HCT116 (cell line): Measurements from ENCODE around the gene ARL15. TPM values are rescaled to one million over a fixed set of nuclear protein-coding genes. Genes with fewer than 3 reads are reported as not detected.

Experiments
- ATAC-seq: fragments of 200-7000 bp; cut with Tn5 transposase; 2 replicates; pipeline ENCODE4 v1.9.1; 2020; ENCODE audit warnings: mild to moderate bottlenecking, moderate library complexity
- BruUV-seq: library from RNA; stranded (reverse); fragments of 400-500 nt; replicated peaks from 2 replicates; lab custom pipeline; 2021; lab: Mats Ljungman, UMichigan
- CTCF ChIA-PET: fragments of 300-600 bp; sonication (Branson Sonifier 250); formaldehyde crosslinking; loops from one replicate; lab custom pipeline; 2021; ENCODE audit warnings: antibody characterized with exemption; lab: Charles Lee
- POLR2A ChIA-PET: fragments of 300-600, 350-600 bp; sonication (Branson Sonifier 250); formaldehyde crosslinking; loops from one replicate; lab custom pipeline; 2021; ENCODE audit warnings: antibody characterized with exemption; lab: Charles Lee
- RAD21 ChIA-PET, 2 experiments: fragments of 300-600 bp; sonication (Branson Sonifier 250); formaldehyde crosslinking; loops; one replicate each; lab custom pipeline; 2023; ENCODE audit warnings: low total read pairs in 2 of 2; ENCODE audit not compliant: uncharacterized antibody in 2 of 2, unreplicated experiment in 2 of 2, low non-redundant PET in 1 of 2; lab: Charles Lee
- DNase-seq: peaks from one replicate; pipeline ENCODE4 v3.0.0-alpha.2; 2010; ENCODE audit warnings: low read depth, low spot score
- H2AFZ ChIP-seq: fragments of 200-600 bp; shearing (Covaris generic), sonication (generic); 2 replicates; pipeline ENCODE4 v1.6.1; 2017; ENCODE audit warnings: low read depth, mixed run types, mixed read lengths, antibody characterized with exemption, low read length; ENCODE audit not compliant: poor library complexity, severe bottlenecking
- H3K27ac ChIP-seq: 2 replicates; pipeline ENCODE4 v1.5.1; 2012; ENCODE audit warnings: low read depth, low read length
- H3K27me3 ChIP-seq: fragments of 200-600 bp; sonication (generic); 2 replicates; pipeline ENCODE4 v1.6.1; 2016; ENCODE audit warnings: mixed run types, low read length, mixed read lengths; ENCODE audit not compliant: insufficient read depth
- H3K36me3 ChIP-seq, 2 experiments: fragments of 200-500 bp in 1 of 2; fragments of 200-600 bp in 1 of 2; sonication (Bioruptor generic) in 1 of 2; sonication (generic) in 1 of 2; 2 replicates each; pipeline versions ENCODE4 v1.5.1 to v1.6.1; 2014 to 2016; ENCODE audit warnings: low read length in 2 of 2, inconsistent platforms in 1 of 2, mixed read lengths in 1 of 2, mixed run types in 1 of 2; ENCODE audit not compliant: insufficient read depth in 2 of 2, control insufficient read depth in 1 of 2
- H3K4me1 ChIP-seq, 2 experiments: fragments of 200-600 bp in 1 of 2; sonication (generic) in 1 of 2; 2 replicates each; pipeline versions ENCODE4 v1.5.1 to v1.6.1; 2012 to 2017; ENCODE audit warnings: low read length in 2 of 2, inconsistent platforms in 1 of 2, mild to moderate bottlenecking in 1 of 2, mixed read lengths in 1 of 2, mixed run types in 1 of 2, moderate library complexity in 1 of 2; ENCODE audit not compliant: insufficient read depth in 2 of 2, control insufficient read depth in 1 of 2
- H3K4me2 ChIP-seq: fragments of 200-600 bp; sonication (generic); 2 replicates; pipeline ENCODE4 v1.6.1; 2017; ENCODE audit warnings: mixed run types, low read length, mixed read lengths
- H3K4me3 ChIP-seq, 2 experiments: fragments of 200-600 bp in 1 of 2; sonication (generic) in 1 of 2; replicated peaks in 1 of 2; 2 replicates each; pipeline ENCODE4 v1.5.1; 2011 to 2016; ENCODE audit warnings: low read length in 2 of 2, control low read depth in 1 of 2, low read depth in 1 of 2, mild to moderate bottlenecking in 1 of 2, mixed read lengths in 1 of 2, mixed run types in 1 of 2
- H3K79me2 ChIP-seq: fragments of 200-600 bp; sonication (generic); 2 replicates; pipeline ENCODE4 v1.6.1; 2017; ENCODE audit warnings: mild to moderate bottlenecking, mixed run types, low read length, moderate library complexity, mixed read lengths; ENCODE audit not compliant: insufficient read depth
- H3K9ac ChIP-seq: fragments of 200-600 bp; sonication (generic); 2 replicates; pipeline ENCODE4 v1.6.1; 2016; ENCODE audit warnings: low read length, mixed read lengths
- H3K9me2 ChIP-seq: fragments of 200-600 bp; sonication (generic), shearing (Covaris generic); 2 replicates; pipeline ENCODE4 v1.6.1; 2017; ENCODE audit warnings: mixed run types, mild to moderate bottlenecking, moderate library complexity; ENCODE audit not compliant: insufficient read depth
- H3K9me3 ChIP-seq, 2 experiments: fragments of 200-500 bp in 1 of 2; fragments of 200-600 bp in 1 of 2; sonication (Bioruptor generic) in 1 of 2; sonication (generic) in 1 of 2; 2 replicates each; pipeline ENCODE4 v1.6.1; 2014 to 2017; ENCODE audit warnings: low read length in 2 of 2, mixed read lengths in 2 of 2, inconsistent platforms in 1 of 2, low read depth in 1 of 2, mild to moderate bottlenecking in 1 of 2, mixed run types in 1 of 2, moderate library complexity in 1 of 2; ENCODE audit not compliant: control insufficient read depth in 1 of 2, insufficient read depth in 1 of 2
- H4K20me1 ChIP-seq: fragments of 200-600 bp; sonication (generic), shearing (Covaris generic); 2 replicates; pipeline ENCODE4 v1.6.1; 2017; ENCODE audit warnings: mixed run types, mild to moderate bottlenecking, moderate library complexity; ENCODE audit not compliant: insufficient read depth
- CEBPB ChIP-seq: IDR thresholded peaks from 2 replicates; pipeline ENCODE4 v1.6.1; 2012; ENCODE audit warnings: low read depth
- CTCF ChIP-seq, 3 experiments: fragments of 200-600 bp in 1 of 3; sonication (generic) in 1 of 3; IDR thresholded peaks in 2 of 3; conservative IDR thresholded peaks in 1 of 3; 2 replicates each; pipeline ENCODE4 v1.5.1; 2012 to 2017; ENCODE audit warnings: low read depth in 2 of 3, low read length in 2 of 3, antibody characterized with exemption in 1 of 3, borderline replicate concordance in 1 of 3, control low read depth in 1 of 3, mild to moderate bottlenecking in 1 of 3, mixed read lengths in 1 of 3, mixed run types in 1 of 3, moderate library complexity in 1 of 3; ENCODE audit not compliant: insufficient read depth in 1 of 3
- EZH2phosphoT487 ChIP-seq: fragments of 200-600 bp; IDR thresholded peaks from 2 replicates; pipeline ENCODE4 v1.6.1; 2018; ENCODE audit warnings: antibody characterized with exemption, borderline replicate concordance
- JUND ChIP-seq: IDR thresholded peaks from 2 replicates; pipeline ENCODE4 v1.6.1; 2012
- MAX ChIP-seq: IDR thresholded peaks from 2 replicates; pipeline ENCODE4 v1.6.1; 2012
- POLR2AphosphoS5 ChIP-seq: IDR thresholded peaks from 2 replicates; pipeline ENCODE4 v1.6.1; 2011; ENCODE audit warnings: mild to moderate bottlenecking, low read depth, low read length, moderate library complexity
- RAD21 ChIP-seq: IDR thresholded peaks from 2 replicates; pipeline ENCODE4 v1.6.1; 2012; ENCODE audit warnings: low read depth, mild to moderate bottlenecking
- TCF7L2 ChIP-seq: IDR thresholded peaks from 2 replicates; pipeline ENCODE4 v1.7.0; 2011; ENCODE audit warnings: borderline replicate concordance, inconsistent platforms; ENCODE audit not compliant: insufficient read depth, insufficient read length; ENCODE audit errors: extremely low read depth
- ZBTB33 ChIP-seq: IDR thresholded peaks from 2 replicates; pipeline ENCODE4 v1.6.1; 2011; ENCODE audit warnings: mild to moderate bottlenecking, low read length, moderate library complexity; ENCODE audit not compliant: insufficient replicate concordance; ENCODE audit errors: extremely low read depth
- ZFX ChIP-seq: fragments of 450-650 bp; IDR thresholded peaks from 2 replicates; pipeline ENCODE4 v1.6.1; 2017
- ZNF274 ChIP-seq: fragments of 200-500 bp; sonication (Bioruptor generic); IDR thresholded peaks from 2 replicates; pipeline ENCODE4 v1.6.1; 2014; ENCODE audit warnings: mild to moderate bottlenecking, low read depth, low read length, inconsistent platforms
- intact Hi-C: fragments of 100-400 bp; cut with micrococcal nuclease; formaldehyde crosslinking; loops from 2 replicates; pipeline ENCODE4 v1.10.0; 2022
- total RNA-seq: library from RNA; stranded (reverse); gene quantifications from one replicate; pipeline ENCODE4 v1.2.1, GENCODE V29; 2021; ENCODE audit not compliant: unreplicated experiment

Gene ARL15
- total RNA-seq, 1 experiment from 2014 or later, result 15.0 TPM

GRCh38 chr5:54108136-54108535 is 202.2 kb downstream of the ARL15 start:
- no peaks in the 10 kb centered on the region for H3K36me3 ChIP-seq
- no TSS peak for BruUV-seq
- POLR2A ChIA-PET, result no interaction called here
- H3K4me2 ChIP-seq, result no peak overlapping the region
- ATAC-seq (no peak), DNase-seq (no peak)
- H3K9me2 ChIP-seq, result no peaks in the 10 kb centered on the region
- no peaks in the 10 kb centered on the region for H3K27me3 ChIP-seq
- H4K20me1 ChIP-seq, result no peaks in the 10 kb centered on the region
- no peaks in the 10 kb centered on the region for H3K79me2 ChIP-seq
- no peaks in the 10 kb centered on the region for H3K9me3 ChIP-seq
- no peak overlapping the region for H3K4me3 ChIP-seq
- TF ChIP-seq ZNF274 (no peak), EZH2phosphoT487 (no peak), POLR2AphosphoS5 (no peak), CTCF (IDR thresholded peaks at IDR 0.05 in 2 of 3, conservative IDR thresholded peaks at IDR 0.05 in 1 of 3; ENCODE audit: borderline replicate concordance in 1 of 3, insufficient read depth in 1 of 3, low read depth in 2 of 3, low read length in 2 of 3) (no peak), ZFX (no peak), ZBTB33 (no peak), MAX (no peak), JUND (no peak), CEBPB (no peak), TCF7L2 (no peak), RAD21 (no peak)
- RAD21 ChIA-PET, result no interaction called here
- CTCF ChIA-PET, result no interaction called here
- H3K9ac ChIP-seq, result no peak overlapping the region
- H3K4me1 ChIP-seq, result no peaks in the 10 kb centered on the region
- intact Hi-C loops, result no loop called here
- H2AFZ ChIP-seq, result no peak overlapping the region
- no peak overlapping the region for H3K27ac ChIP-seq
